Fibroblast of lung (primary cell): Measurements from ENCODE around the gene NEB. TPM values are rescaled to one million over a fixed set of nuclear protein-coding genes. Genes with fewer than 3 reads are reported as not detected.

ENCODE experiments used
- DNase-seq, 2 donors: peaks; one replicate each; pipeline versions ENCODE4 v3.0.0 to v3.0.0-alpha.2; 2010; ENCODE audit warnings: low read depth in 2 of 2
- H2AFZ ChIP-seq: 2 replicates; pipeline ENCODE4 v1.5.1; 2012; ENCODE audit warnings: low read length, control low read depth, inconsistent platforms
- H3K27ac ChIP-seq: 2 replicates; pipeline ENCODE4 v1.5.1; 2011; ENCODE audit warnings: low read length, control low read depth; ENCODE audit not compliant: insufficient read depth
- H3K27me3 ChIP-seq: 2 replicates; pipeline ENCODE4 v1.5.1; 2011; ENCODE audit warnings: mild to moderate bottlenecking, low read length; ENCODE audit not compliant: control insufficient read depth, insufficient read depth
- H3K36me3 ChIP-seq: 2 replicates; pipeline ENCODE4 v1.5.1; 2011; ENCODE audit warnings: low read length; ENCODE audit not compliant: control insufficient read depth, insufficient read depth
- H3K4me1 ChIP-seq: 2 replicates; pipeline ENCODE4 v1.5.1; 2011; ENCODE audit warnings: low read length; ENCODE audit not compliant: control insufficient read depth, insufficient read depth; ENCODE audit errors: extremely low read depth
- H3K4me2 ChIP-seq: 2 replicates; pipeline ENCODE4 v1.5.1; 2011; ENCODE audit warnings: low read length, control low read depth; ENCODE audit not compliant: insufficient read depth; ENCODE audit errors: extremely low read depth
- H3K4me3 ChIP-seq, 4 experiments: fragments of 200-600 bp in 1 of 4; sonication (generic) in 1 of 4; replicated peaks in 1 of 4; 2 replicates each; pipeline ENCODE4 v1.5.1; 2011 to 2016; ENCODE audit warnings: low read length in 4 of 4, low read depth in 3 of 4, mild to moderate bottlenecking in 3 of 4, control low read depth in 2 of 4, inconsistent platforms in 1 of 4, mixed read lengths in 1 of 4; ENCODE audit not compliant: insufficient read depth in 1 of 4; ENCODE audit errors: control extremely low read depth in 1 of 4
- H3K79me2 ChIP-seq: 2 replicates; pipeline ENCODE4 v1.5.1; 2012; ENCODE audit warnings: mild to moderate bottlenecking, low read length, inconsistent platforms; ENCODE audit not compliant: control insufficient read depth, insufficient read depth
- H3K9ac ChIP-seq: 2 replicates; pipeline ENCODE4 v1.5.1; 2011; ENCODE audit warnings: mild to moderate bottlenecking, low read length, control low read depth; ENCODE audit not compliant: insufficient read depth
- H3K9me3 ChIP-seq: 2 replicates; pipeline ENCODE4 v1.5.1; 2012; ENCODE audit warnings: low read depth, low read length; ENCODE audit not compliant: control insufficient read depth, insufficient read depth
- H4K20me1 ChIP-seq: 2 replicates; pipeline ENCODE4 v1.5.1; 2011; ENCODE audit warnings: low read length; ENCODE audit not compliant: control insufficient read depth, insufficient read depth; ENCODE audit errors: extremely low read depth
- CTCF ChIP-seq, 2 donors: IDR thresholded peaks in 1 of 2; conservative IDR thresholded peaks in 1 of 2; 1 replicate in 1 of 2; 2 replicates in 1 of 2; pipeline ENCODE4 v1.5.1; 2011 to 2012; ENCODE audit warnings: low read length in 2 of 2, control low read depth in 1 of 2, inconsistent platforms in 1 of 2, low read depth in 1 of 2, mild to moderate bottlenecking in 1 of 2
- EZH2 ChIP-seq: IDR thresholded peaks from 2 replicates; pipeline ENCODE4 v1.5.1; 2012; ENCODE audit warnings: low read length, control low read depth, mild to moderate bottlenecking; ENCODE audit errors: missing control alignments
- polyA plus RNA-seq, 2 donors: library from polyadenylated mRNA; depleted of rRNA in 1 of 2; stranded (reverse) in 1 of 2; unstranded in 1 of 2; fragments of >200 nt; gene quantifications; 2 replicates each; pipeline ENCODE4 v1.2.1, GENCODE V29; 2011 to 2012; ENCODE audit warnings: missing spikeins in 1 of 2
- total RNA-seq: library from RNA; depleted of rRNA; stranded (reverse); fragments of >200 nt; gene quantifications from 2 replicates; pipeline ENCODE4 v1.2.1, GENCODE V29; 2014

The NEB gene
- total and polyA plus RNA-seq, 2 donors (not counting 1 experiment from before 2014, with no cell fraction given), result 0.17 to 0.26 TPM

DNA sequence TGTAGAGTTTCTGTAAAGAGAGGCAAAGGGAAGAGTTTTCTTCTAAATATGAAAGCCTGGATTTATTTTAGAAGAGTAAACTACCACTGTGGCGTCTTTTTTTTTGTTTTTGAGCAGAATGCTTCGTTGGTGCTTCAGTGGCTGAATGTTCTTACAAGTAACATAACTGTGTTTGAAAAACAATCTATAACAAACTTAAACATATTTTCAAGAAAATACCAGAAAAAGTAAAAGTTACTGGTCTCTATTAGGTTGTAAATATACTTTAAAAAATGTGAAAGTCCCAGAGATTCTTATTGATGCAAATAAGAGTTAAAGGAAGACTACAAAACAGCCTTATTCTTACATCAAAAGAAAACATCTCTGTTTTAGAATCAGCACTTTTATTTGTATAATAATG, 76.2 kb downstream of the NEB start:
- H3K27me3 ChIP-seq, result no peaks in the 10 kb centered on the region
- H3K79me2 ChIP-seq, result no peaks in the 10 kb centered on the region
- no peak overlapping the region for H3K27ac ChIP-seq
- no peak for DNase-seq
- H3K4me2 ChIP-seq, result no peak overlapping the region
- no peak overlapping the region for H3K9ac ChIP-seq
- no peaks in the 10 kb centered on the region for H4K20me1 ChIP-seq
- no peaks in the 10 kb centered on the region for H3K36me3 ChIP-seq
- H3K9me3 ChIP-seq, result no peaks in the 10 kb centered on the region
- H3K4me1 ChIP-seq, result no peaks in the 10 kb centered on the region
- H3K4me3 ChIP-seq, result no peak overlapping the region
- H2AFZ ChIP-seq, result no peak overlapping the region
- no peak for TF ChIP-seq EZH2
- TF ChIP-seq CTCF (conservative IDR thresholded peaks at IDR 0.05 in 1 of 2, IDR thresholded peaks at IDR 0.05 in 1 of 2; ENCODE audit: low read depth in 1 of 2, low read length in 2 of 2), result no peak

DNA sequence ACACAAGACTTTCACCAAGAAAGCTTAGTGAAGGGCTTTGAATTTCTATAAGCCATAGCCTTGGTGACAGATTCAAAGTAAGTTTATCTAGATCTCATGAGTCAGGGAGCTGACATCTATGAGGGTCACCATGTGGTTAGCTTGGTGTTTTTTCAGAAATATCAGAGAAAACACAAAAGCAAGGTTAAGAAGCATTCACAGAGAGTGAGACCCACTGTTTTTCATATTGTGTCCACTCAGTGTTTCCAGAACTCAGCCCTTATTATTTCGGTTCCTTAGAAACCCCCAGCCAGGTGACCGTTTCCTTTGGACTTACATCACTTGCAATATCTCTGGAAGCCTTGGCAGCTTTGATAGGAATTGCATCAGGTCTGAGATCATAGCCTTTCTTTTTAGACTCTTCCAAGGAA, 76.6 kb downstream of the NEB start:
- Histone ChIP-seq H3K36me3 (no peaks in the 10 kb centered on the region), H3K4me2 (no peak overlapping the region), H2AFZ (no peak overlapping the region), H3K4me1 (no peaks in the 10 kb centered on the region), H3K27ac (no peak overlapping the region), H3K9ac (no peak overlapping the region), H3K9me3 (no peaks in the 10 kb centered on the region), H3K79me2 (no peaks in the 10 kb centered on the region), H3K4me3 (no peak overlapping the region), H4K20me1 (no peaks in the 10 kb centered on the region), H3K27me3 (no peaks in the 10 kb centered on the region)
- TF ChIP-seq EZH2 (no peak), CTCF (conservative IDR thresholded peaks at IDR 0.05 in 1 of 2, IDR thresholded peaks at IDR 0.05 in 1 of 2; ENCODE audit: low read depth in 1 of 2, low read length in 2 of 2) (no peak)
- peak; percentile 10 to 48 for DNase-seq

DNA sequence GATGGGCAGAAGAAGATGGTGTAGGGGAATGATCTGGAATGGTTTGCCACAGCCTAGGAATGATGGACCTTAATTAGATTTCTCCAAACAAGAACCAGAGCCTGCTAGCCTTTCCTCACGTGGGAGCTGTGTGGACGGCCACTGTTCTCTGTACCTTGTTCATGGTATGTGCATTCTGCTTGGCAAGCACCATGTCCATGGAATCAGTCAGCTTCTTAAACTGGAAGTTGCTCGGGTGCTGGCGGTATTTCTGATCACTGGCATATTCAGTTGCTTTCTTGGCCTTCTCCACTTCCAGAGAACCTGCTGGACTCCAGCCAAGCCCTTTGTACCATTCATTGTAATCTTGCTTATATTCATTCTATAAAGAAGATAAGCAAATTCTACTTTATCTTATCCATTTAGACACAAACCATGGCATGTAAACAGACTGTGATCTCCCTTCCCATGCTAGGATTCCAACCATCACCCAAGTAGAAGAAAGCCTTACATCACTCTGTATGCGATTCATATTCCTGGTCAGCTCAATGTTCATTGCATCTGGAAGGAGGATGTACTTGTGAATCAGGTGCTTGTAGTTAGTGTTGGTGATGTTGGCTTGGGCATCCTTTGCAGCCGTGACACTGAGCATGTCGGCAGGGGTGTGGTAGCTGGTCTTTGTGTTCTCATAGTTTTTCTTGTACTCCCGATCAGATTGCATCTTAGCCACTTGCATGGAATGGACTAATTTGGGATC, 78.4 kb downstream of the NEB start:
- no peaks in the 10 kb centered on the region for H3K79me2 ChIP-seq
- no peak for DNase-seq
- H4K20me1 ChIP-seq, result no peaks in the 10 kb centered on the region
- no peak overlapping the region for H2AFZ ChIP-seq
- no peak overlapping the region for H3K4me2 ChIP-seq
- H3K4me3 ChIP-seq, result no peak overlapping the region
- H3K36me3 ChIP-seq, result no peaks in the 10 kb centered on the region
- H3K4me1 ChIP-seq, result no peaks in the 10 kb centered on the region
- H3K27ac ChIP-seq, result no peak overlapping the region
- no peak for TF ChIP-seq EZH2
- TF ChIP-seq CTCF (conservative IDR thresholded peaks at IDR 0.05 in 1 of 2, IDR thresholded peaks at IDR 0.05 in 1 of 2; ENCODE audit: low read depth in 1 of 2, low read length in 2 of 2), result no peak
- H3K9me3 ChIP-seq, result no peaks in the 10 kb centered on the region
- H3K9ac ChIP-seq, result no peak overlapping the region
- no peaks in the 10 kb centered on the region for H3K27me3 ChIP-seq
